Loucy (cell line): ENCODE data around the gene PPP1R9B.

Experiments used
- H2AFZ ChIP-seq: fragments of 200-600 bp; sonication (generic); 2 replicates; pipeline ENCODE4 v1.6.0; 2016; ENCODE audit warnings: antibody characterized with exemption, mild to moderate bottlenecking, low read length, moderate library complexity
- H3F3A ChIP-seq: fragments of 200-600 bp; 2 replicates; pipeline ENCODE4 v1.6.0; 2016; ENCODE audit warnings: antibody characterized with exemption, low read depth, mild to moderate bottlenecking
- H3K27me3 ChIP-seq: fragments of 200-600 bp; sonication (generic); 2 replicates; pipeline ENCODE4 v1.6.1; 2014; ENCODE audit warnings: low read length, mild to moderate bottlenecking; ENCODE audit not compliant: insufficient read depth, poor library complexity, severe bottlenecking
- H3K36me3 ChIP-seq: fragments of 200-600 bp; sonication (generic); 2 replicates; pipeline ENCODE4 v1.6.1; 2016; ENCODE audit warnings: low read length; ENCODE audit not compliant: insufficient read depth
- H3K4me1 ChIP-seq: fragments of 200-600 bp; sonication (generic); 2 replicates; pipeline ENCODE4 v1.5.1; 2014; ENCODE audit warnings: low read length, mild to moderate bottlenecking; ENCODE audit not compliant: insufficient read depth, poor library complexity, severe bottlenecking
- H3K4me2 ChIP-seq: fragments of 200-600 bp; sonication (generic); 2 replicates; pipeline ENCODE4 v1.6.0; 2014; ENCODE audit warnings: antibody characterized with exemption, low read length, low read depth, mild to moderate bottlenecking; ENCODE audit not compliant: poor library complexity, severe bottlenecking
- H3K4me3 ChIP-seq: fragments of 200-600 bp; sonication (generic); 2 replicates; pipeline ENCODE4 v1.5.1; 2014; ENCODE audit warnings: low read length, mild to moderate bottlenecking, mixed read lengths; ENCODE audit not compliant: poor library complexity, severe bottlenecking
- H3K79me2 ChIP-seq: fragments of 200-600 bp; sonication (generic); 2 replicates; pipeline ENCODE4 v1.6.1; 2014; ENCODE audit warnings: low read length; ENCODE audit not compliant: insufficient read depth
- H3K9ac ChIP-seq: fragments of 200-600 bp; sonication (generic); 2 replicates; pipeline ENCODE4 v1.6.0; 2014; ENCODE audit warnings: mild to moderate bottlenecking, low read depth, low read length, moderate library complexity; ENCODE audit not compliant: poor library complexity, severe bottlenecking
- H3K9me2 ChIP-seq: fragments of 200-600 bp; sonication (generic); replicated peaks from 2 replicates; pipeline ENCODE4 v1.6.1; 2016; ENCODE audit warnings: low read depth, low read length, mixed read lengths
- H3K9me3 ChIP-seq: fragments of 200-600 bp; sonication (generic); 2 replicates; pipeline ENCODE4 v1.6.1; 2014; ENCODE audit warnings: mild to moderate bottlenecking, antibody characterized with exemption, low read length, low read depth; ENCODE audit not compliant: insufficient read depth
- H4K20me1 ChIP-seq: fragments of 200-600 bp; sonication (generic); 2 replicates; pipeline ENCODE4 v1.6.0; 2014; ENCODE audit warnings: antibody characterized with exemption, low read length, mild to moderate bottlenecking; ENCODE audit not compliant: insufficient read depth, poor library complexity, severe bottlenecking
- EZH2phosphoT487 ChIP-seq: fragments of 200-600 bp; IDR thresholded peaks from 2 replicates; pipeline ENCODE4 v1.6.1; 2018; ENCODE audit warnings: antibody characterized with exemption, mild to moderate bottlenecking, moderate library complexity, borderline replicate concordance
- TF ChIP-seq, protein P1 (sequence below): fragments of 200-600 bp; sonication (generic); conservative IDR thresholded peaks from 2 replicates; pipeline ENCODE4 v1.5.1; 2014; ENCODE audit warnings: mild to moderate bottlenecking, antibody characterized with exemption, low read length

The PPP1R9B gene

DNA sequence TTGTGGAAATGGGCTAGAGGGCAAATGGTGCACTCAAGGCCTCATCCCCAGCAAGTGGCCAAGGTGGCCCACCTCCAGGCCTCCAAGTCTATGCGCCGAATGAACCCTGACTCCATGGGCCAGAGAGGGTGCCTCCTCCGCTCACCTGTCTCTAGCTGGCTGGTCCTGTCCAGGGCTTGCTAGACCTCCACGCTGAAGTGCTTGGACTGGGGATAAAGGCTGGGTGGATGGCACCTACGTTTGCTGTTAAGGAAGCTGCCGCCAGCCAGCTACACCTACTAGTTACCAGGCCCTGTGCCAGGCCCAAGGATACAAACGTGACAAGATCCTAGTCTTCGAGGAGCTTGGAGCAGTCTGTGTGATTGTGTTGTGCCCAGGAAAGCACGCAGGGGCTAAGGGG is 14.6 kb upstream of the PPP1R9B start:
- Histone ChIP-seq H3K79me2 (no peaks in the 10 kb centered on the region), H3K4me2 (no peak overlapping the region), H3K9me3 (no peaks in the 10 kb centered on the region), H3K9me2 (no peaks in the 10 kb centered on the region), H4K20me1 (no peaks in the 10 kb centered on the region), H3K4me1 (peaks cover 12% of the 10 kb centered on the region), H3K4me3 (no peak overlapping the region), H3K36me3 (no peaks in the 10 kb centered on the region), H3K27me3 (no peaks in the 10 kb centered on the region), H3F3A (no peaks in the 10 kb centered on the region), H2AFZ (no peak overlapping the region), H3K9ac (no peak overlapping the region)
- TF ChIP-seq, protein P1, sequence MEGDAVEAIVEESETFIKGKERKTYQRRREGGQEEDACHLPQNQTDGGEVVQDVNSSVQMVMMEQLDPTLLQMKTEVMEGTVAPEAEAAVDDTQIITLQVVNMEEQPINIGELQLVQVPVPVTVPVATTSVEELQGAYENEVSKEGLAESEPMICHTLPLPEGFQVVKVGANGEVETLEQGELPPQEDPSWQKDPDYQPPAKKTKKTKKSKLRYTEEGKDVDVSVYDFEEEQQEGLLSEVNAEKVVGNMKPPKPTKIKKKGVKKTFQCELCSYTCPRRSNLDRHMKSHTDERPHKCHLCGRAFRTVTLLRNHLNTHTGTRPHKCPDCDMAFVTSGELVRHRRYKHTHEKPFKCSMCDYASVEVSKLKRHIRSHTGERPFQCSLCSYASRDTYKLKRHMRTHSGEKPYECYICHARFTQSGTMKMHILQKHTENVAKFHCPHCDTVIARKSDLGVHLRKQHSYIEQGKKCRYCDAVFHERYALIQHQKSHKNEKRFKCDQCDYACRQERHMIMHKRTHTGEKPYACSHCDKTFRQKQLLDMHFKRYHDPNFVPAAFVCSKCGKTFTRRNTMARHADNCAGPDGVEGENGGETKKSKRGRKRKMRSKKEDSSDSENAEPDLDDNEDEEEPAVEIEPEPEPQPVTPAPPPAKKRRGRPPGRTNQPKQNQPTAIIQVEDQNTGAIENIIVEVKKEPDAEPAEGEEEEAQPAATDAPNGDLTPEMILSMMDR: no peak
- no peak for TF ChIP-seq EZH2phosphoT487

DNA sequence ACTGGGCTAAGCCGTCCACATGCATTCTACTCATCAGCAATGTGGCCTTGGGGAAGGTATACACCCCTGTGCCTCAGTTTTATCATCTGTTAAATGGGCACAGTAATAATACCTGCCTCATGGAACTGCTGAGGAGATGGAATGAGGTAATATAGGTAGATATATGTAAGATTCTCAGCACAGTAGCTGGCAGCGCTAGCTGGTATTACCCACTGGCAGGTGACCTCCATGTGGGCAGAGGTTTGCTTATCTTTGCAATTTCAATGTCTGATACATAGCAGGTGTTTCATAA is 14.2 kb upstream of the PPP1R9B start:
- H3F3A ChIP-seq: no peaks in the 10 kb centered on the region
- no peak overlapping the region for H3K4me3 ChIP-seq
- TF ChIP-seq EZH2phosphoT487: no peak
- TF ChIP-seq, protein P1: no peak
- H3K27me3 ChIP-seq: no peaks in the 10 kb centered on the region
- no peaks in the 10 kb centered on the region for H3K9me3 ChIP-seq
- H3K4me1 ChIP-seq: peaks cover 12% of the 10 kb centered on the region
- no peak overlapping the region for H2AFZ ChIP-seq
- H4K20me1 ChIP-seq: no peaks in the 10 kb centered on the region
- H3K9me2 ChIP-seq: no peaks in the 10 kb centered on the region
- H3K4me2 ChIP-seq: no peak overlapping the region
- H3K36me3 ChIP-seq: no peaks in the 10 kb centered on the region
- no peak overlapping the region for H3K9ac ChIP-seq
- no peaks in the 10 kb centered on the region for H3K79me2 ChIP-seq

DNA sequence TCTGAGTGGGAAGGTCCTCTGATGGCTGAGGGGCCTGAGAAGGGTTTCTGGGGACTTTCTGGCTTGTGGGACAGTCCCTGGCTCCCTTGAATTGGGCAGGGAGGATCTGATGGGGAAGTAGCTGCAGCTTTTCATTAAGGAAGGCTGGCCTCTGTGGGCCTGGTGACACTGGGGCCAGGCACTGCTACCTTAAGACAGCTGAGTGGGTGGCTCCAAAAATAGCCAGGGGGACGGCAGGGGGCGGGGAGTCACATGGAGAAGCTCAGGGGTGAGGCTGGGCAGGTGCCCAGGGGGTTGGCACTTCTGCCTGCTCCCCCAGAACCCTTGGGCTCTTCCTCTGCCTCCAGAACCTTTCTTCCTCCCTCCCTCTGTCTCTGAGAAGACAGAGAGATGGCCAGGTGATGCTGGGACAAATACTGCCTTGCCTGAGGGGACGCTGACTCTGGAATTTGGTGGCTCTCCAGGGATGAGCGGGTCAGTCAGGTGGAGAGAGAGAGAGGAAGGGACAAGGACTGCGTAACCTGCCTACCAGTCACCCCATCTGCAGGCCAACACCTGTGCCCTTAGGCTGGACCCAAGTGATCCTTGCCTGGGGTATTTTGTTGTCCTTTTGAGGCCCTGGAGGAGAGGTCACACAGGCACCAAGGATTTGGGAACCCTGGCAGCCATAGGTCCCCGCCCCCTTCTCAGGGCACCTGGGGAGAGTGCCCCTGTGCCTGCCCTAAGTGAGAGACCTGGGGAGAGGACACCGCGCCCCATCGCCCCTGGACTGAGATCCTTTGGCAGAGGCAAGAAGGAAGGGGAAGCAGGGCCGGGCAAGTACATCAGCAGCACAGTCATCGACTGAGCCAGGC is 13.6 kb upstream of the PPP1R9B start:
- Histone ChIP-seq H3K4me1 (peaks cover 12% of the 10 kb centered on the region), H3K9me3 (no peaks in the 10 kb centered on the region), H2AFZ (no peak overlapping the region), H4K20me1 (no peaks in the 10 kb centered on the region), H3K4me2 (no peak overlapping the region), H3K36me3 (no peaks in the 10 kb centered on the region), H3K79me2 (no peaks in the 10 kb centered on the region), H3F3A (no peaks in the 10 kb centered on the region), H3K27me3 (no peaks in the 10 kb centered on the region), H3K9me2 (no peaks in the 10 kb centered on the region), H3K4me3 (no peak overlapping the region), H3K9ac (no peak overlapping the region)
- TF ChIP-seq, protein P1: no peak
- TF ChIP-seq EZH2phosphoT487: no peak
